HG03571 (cell line): ENCODE results near the gene TMUB1.
A peak's percentile ranks its signal among the peaks of the same experiment; 100 is the strongest.

ENCODE experiments used
- ATAC-seq: cut with Tn5 transposase; IDR thresholded peaks from one replicate; pipeline ENCODE4 v1.9.1; 2021; ENCODE audit not compliant: unreplicated experiment

TMUB1 gene

GRCh38 chr7:151086802-151087244, 3.5 kb upstream of the TMUB1 start:
- ATAC-seq = no peak

- ATAC-seq = peak; percentile 43
These were observed 2.7 kb upstream of the TMUB1 start, which contains the start of gene AGAP3 for GRCh38 chr7:151085691-151086620. TSS of gene AGAP3 (plus strand) at chr7:151086475. CDS start at chr7:151086742, 267 bp downstream.

GRCh38 chr7:151085329-151085690, 2.0 kb upstream of the TMUB1 start:
- no peak for ATAC-seq

- no peak for ATAC-seq
These were observed 499 bp upstream of the TMUB1 start for GRCh38 chr7:151083824-151084160.

GRCh38 chr7:151082141-151083070, 887 bp downstream of the TMUB1 start:
- ATAC-seq = no peak

GRCh38 chr7:151081170-151082101, 1.9 kb downstream of the TMUB1 start:
- no peak for ATAC-seq

- ATAC-seq = peak; percentile 73
These were observed 2.6 kb downstream of the TMUB1 start, which contains the start of gene FASTK for GRCh38 chr7:151080522-151081169. TSS of gene FASTK (minus strand) at chr7:151080809. CDS start at chr7:151080766, 43 bp downstream.

GRCh38 chr7:151080067-151080521, 3.2 kb downstream of the TMUB1 start:
- no peak for ATAC-seq

- no peak for ATAC-seq
These were observed 3.9 kb downstream of the TMUB1 start for GRCh38 chr7:151079199-151079910.

GRCh38 chr7:151078233-151079040, 4.9 kb downstream of the TMUB1 start:
- no peak for ATAC-seq

- no peak for ATAC-seq
These were observed 5.5 kb downstream of the TMUB1 start for GRCh38 chr7:151077705-151078232.

GRCh38 chr7:151076863-151077704, 6.2 kb downstream of the TMUB1 start:
- ATAC-seq = no peak

GRCh38 chr7:151075978-151076426, 7.3 kb downstream of the TMUB1 start:
- no peak for ATAC-seq

GRCh38 chr7:151075662-151075971, 7.7 kb downstream of the TMUB1 start:
- ATAC-seq = no peak

- no peak for ATAC-seq
These were observed 8.3 kb downstream of the TMUB1 start for GRCh38 chr7:151074817-151075661.

GRCh38 chr7:151073990-151074389, 9.3 kb downstream of the TMUB1 start:
- no peak for ATAC-seq
